ENCODE data around the gene TBC1D9B. TPM values are rescaled to one million over a fixed set of nuclear protein-coding genes. Genes with fewer than 3 reads are reported as not detected.
A peak's percentile ranks its signal among the peaks of the same experiment; 100 is the strongest.

Gene TBC1D9B
- total RNA-seq, 4 donors from 2014 or later: 56.1 to 65.9 (median 62.7) TPM

DNA sequence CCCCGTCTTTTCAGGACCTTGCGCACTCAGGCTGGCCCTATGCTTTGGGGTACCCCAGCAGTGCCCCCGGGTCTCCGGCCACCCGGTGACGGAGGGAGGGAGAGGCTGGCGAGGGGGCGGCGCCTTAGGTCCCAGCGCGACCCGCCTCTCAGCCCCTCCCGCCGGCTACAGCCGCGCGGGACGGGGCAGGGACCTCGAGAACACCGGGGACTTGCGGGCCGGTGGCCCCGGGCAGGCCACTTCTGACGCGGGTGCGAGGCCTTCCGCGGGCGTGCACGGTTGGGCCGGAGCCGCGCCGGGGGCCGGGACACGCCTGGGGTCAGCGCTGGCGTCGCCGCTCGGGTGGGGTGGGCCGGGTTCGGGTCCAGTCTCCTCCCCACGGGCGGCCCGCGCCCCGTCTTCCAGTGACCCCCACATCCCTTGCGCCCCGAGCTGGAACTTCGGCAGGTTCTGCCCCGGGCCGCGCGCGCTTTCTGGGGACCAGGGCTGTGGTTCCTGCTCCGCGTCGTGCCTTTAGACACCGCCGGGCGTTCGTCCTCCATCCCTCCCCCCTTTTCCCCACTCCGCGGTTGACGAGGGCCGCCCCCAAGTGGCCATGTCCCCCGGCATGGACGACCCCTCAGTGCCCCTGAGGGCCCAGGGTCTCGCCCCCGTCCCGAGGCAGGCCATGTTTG, 90.8 kb downstream of the TBC1D9B start:
- peak overlapping the region; percentile 95 to 100 (median 99) for H3K27ac ChIP-seq
- ATAC-seq (no peak), DNase-seq (peak in 1 of 2 donors; percentile 2)
- H3K36me3 ChIP-seq: peaks cover 0 to 2% of the 10 kb centered on the region in 2 donors
- peak overlapping the region; percentile 45 to 58 (median 54) for H3K4me3 ChIP-seq
- intact Hi-C loops (cut with DNase I; ENCODE audit: low total_unique reads) (loop anchor here (5.0 kb wide), 1 partner anchor 140 kb away; no protein-coding TSS in a partner anchor), in situ Hi-C loops (cut with MboI; ENCODE audit: low sequenced_read_pairs in 4 of 4) (no loop called here)
- H3K4me1 ChIP-seq: peaks cover 23 to 33% of the 10 kb centered on the region in 2 donors
- H3K27me3 ChIP-seq: no peaks in the 10 kb centered on the region
- H3K9me3 ChIP-seq: no peaks in the 10 kb centered on the region
- TF ChIP-seq POLR2A (IDR thresholded peaks at IDR 0.05) (peak in 1 of 2 donors; percentile 31), CTCF (IDR thresholded peaks at IDR 0.05 in 4 of 5, conservative IDR thresholded peaks at IDR 0.05 in 1 of 5) (no peak)

DNA sequence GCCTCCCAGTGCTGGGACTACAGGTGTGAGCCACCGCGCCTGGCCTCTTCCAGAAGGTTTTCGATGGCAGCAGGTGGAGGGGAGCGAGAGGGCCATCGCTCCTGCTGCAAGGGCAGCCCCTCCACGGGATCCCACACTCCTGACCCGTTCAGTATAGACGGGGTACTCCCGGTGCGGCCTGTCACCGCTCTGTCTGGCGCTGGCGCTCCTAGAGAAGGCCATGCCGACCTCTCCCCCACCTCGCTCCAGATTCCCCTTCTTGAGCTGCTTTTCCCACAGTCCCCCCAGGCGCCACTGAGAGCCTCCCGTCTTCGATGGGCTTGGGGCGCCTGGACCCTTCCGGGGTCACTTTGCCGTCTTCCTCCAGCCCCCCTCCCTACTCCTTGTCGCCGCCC, 91.3 kb downstream of the TBC1D9B start:
- no peak for ATAC-seq
- DNase-seq: no peak
- in situ Hi-C loops (cut with MboI; ENCODE audit: low sequenced_read_pairs in 4 of 4) (no loop called here), intact Hi-C loops (cut with DNase I; ENCODE audit: low total_unique reads) (loop anchor here (5.0 kb wide), 1 partner anchor 139 kb away; no protein-coding TSS in a partner anchor)
- no peaks in the 10 kb centered on the region for H3K9me3 ChIP-seq
- TF ChIP-seq POLR2A (IDR thresholded peaks at IDR 0.05): no peak
- no peak for TF ChIP-seq CTCF (IDR thresholded peaks at IDR 0.05 in 4 of 5, conservative IDR thresholded peaks at IDR 0.05 in 1 of 5)
- H3K4me3 ChIP-seq: peak overlapping the region; percentile 45 to 58 (median 54)
- peak overlapping the region; percentile 95 to 100 (median 99) for H3K27ac ChIP-seq
- H3K4me1 ChIP-seq: peaks cover 23 to 32% of the 10 kb centered on the region in 2 donors
- no peaks in the 10 kb centered on the region for H3K27me3 ChIP-seq
- no peaks in the 10 kb centered on the region for H3K36me3 ChIP-seq

DNA sequence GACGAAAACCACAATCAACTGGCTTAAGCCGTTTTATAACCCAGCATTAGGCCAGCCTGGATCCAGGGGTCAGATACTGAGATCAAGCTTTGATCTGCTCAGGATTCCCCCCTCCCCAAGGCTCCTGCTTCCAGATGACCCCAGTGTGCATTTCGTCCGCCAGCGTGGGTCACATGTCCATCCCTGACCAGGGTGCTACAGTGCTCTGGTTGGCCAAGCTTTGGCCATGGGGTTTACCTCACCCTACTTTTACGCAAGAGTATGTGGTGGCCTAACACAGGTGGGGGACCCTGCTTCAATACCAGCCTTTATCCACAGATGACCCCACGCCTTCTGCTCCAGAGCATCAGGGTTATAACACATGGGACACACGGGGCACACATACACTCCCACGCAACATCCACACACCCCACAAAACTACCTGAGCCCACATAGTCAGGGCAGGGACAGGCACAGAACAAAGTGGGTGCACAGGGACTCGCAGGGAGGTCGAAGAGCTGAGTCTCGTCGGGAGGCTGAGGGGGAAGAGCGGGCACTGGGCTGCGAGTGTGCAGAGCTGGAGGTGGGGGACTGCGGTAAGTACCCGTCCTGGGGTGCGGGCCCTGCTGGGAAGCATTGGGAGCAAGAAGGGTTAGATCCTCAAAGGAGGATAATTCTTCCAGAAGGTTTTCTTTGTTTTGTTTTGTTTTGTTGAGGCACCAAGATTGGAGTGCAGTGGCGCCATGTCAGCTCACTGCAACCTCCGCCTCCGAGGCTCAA, 92.0 kb downstream of the TBC1D9B start:
- H3K9me3 ChIP-seq: no peaks in the 10 kb centered on the region
- no peak overlapping the region for H3K27ac ChIP-seq
- in situ Hi-C loops (cut with MboI; ENCODE audit: low sequenced_read_pairs in 4 of 4) (no loop called here), intact Hi-C loops (cut with DNase I; ENCODE audit: low total_unique reads) (loop anchor here (5.0 kb wide), 1 partner anchor 138 kb away; no protein-coding TSS in a partner anchor)
- DNase-seq (peak in 1 of 2 donors; percentile 1), ATAC-seq (no peak)
- peaks cover 23 to 32% of the 10 kb centered on the region in 2 donors for H3K4me1 ChIP-seq
- no peaks in the 10 kb centered on the region for H3K27me3 ChIP-seq
- no peaks in the 10 kb centered on the region for H3K36me3 ChIP-seq
- TF ChIP-seq POLR2A (IDR thresholded peaks at IDR 0.05) (no peak), CTCF (IDR thresholded peaks at IDR 0.05 in 4 of 5, conservative IDR thresholded peaks at IDR 0.05 in 1 of 5) (no peak)
- no peak overlapping the region for H3K4me3 ChIP-seq

- TF ChIP-seq CTCF (IDR thresholded peaks at IDR 0.05 in 4 of 5, conservative IDR thresholded peaks at IDR 0.05 in 1 of 5): no peak
- no peak for ATAC-seq
- Histone ChIP-seq H3K27me3 (no peaks in the 10 kb centered on the region), H3K4me1 (peaks cover 13 to 18% of the 10 kb centered on the region in 2 donors), H3K27ac (no peak overlapping the region), H3K9me3 (no peaks in the 10 kb centered on the region), H3K4me3 (no peak overlapping the region), H3K36me3 (no peaks in the 10 kb centered on the region)
- in situ Hi-C loops (cut with MboI; ENCODE audit: low sequenced_read_pairs in 4 of 4) (no loop called here), intact Hi-C loops (cut with DNase I; ENCODE audit: low total_unique reads) (no loop called here)
- DNase-seq: no peak
These were observed 93.6 kb downstream of the TBC1D9B start for GRCh38 chr5:179814090-179814489.

Measured in gastrocnemius medialis (tissue), 4 donors.